ENCODE data around the gene MNS1. TPM values are rescaled to one million over a fixed set of nuclear protein-coding genes. Genes with fewer than 3 reads are reported as not detected.
A peak's percentile ranks its signal among the peaks of the same experiment; 100 is the strongest.
"Not testable (repeated sequence)": the region's sequence is repeated elsewhere in the genome, so short reads cannot be mapped to it uniquely, and the experiment has no call there.

Gene MNS1
- total and polyA plus RNA-seq, 2 donors (not counting 1 experiment from before 2014, with no cell fraction given) = 1.8 to 3.9 TPM

- no peaks in the 10 kb centered on the region for H3K4me1 ChIP-seq (ENCODE audit: control insufficient read depth, extremely low read depth, insufficient read depth, low read length)
- no peak overlapping the region for H3K4me2 ChIP-seq (ENCODE audit: extremely low read depth, insufficient read depth, low read length)
- no peak overlapping the region for H2AFZ ChIP-seq (ENCODE audit: low read length)
- no peaks in the 10 kb centered on the region for H3K9me3 ChIP-seq (ENCODE audit: control insufficient read depth, insufficient read depth, low read depth, low read length)
- peak in 1 of 2 donors; percentile 3 for DNase-seq (ENCODE audit: low read depth in 2 of 2)
- TF ChIP-seq EZH2 (IDR thresholded peaks at IDR 0.05; ENCODE audit: low read length, missing control alignments) = no peak
- TF ChIP-seq, protein P1, sequence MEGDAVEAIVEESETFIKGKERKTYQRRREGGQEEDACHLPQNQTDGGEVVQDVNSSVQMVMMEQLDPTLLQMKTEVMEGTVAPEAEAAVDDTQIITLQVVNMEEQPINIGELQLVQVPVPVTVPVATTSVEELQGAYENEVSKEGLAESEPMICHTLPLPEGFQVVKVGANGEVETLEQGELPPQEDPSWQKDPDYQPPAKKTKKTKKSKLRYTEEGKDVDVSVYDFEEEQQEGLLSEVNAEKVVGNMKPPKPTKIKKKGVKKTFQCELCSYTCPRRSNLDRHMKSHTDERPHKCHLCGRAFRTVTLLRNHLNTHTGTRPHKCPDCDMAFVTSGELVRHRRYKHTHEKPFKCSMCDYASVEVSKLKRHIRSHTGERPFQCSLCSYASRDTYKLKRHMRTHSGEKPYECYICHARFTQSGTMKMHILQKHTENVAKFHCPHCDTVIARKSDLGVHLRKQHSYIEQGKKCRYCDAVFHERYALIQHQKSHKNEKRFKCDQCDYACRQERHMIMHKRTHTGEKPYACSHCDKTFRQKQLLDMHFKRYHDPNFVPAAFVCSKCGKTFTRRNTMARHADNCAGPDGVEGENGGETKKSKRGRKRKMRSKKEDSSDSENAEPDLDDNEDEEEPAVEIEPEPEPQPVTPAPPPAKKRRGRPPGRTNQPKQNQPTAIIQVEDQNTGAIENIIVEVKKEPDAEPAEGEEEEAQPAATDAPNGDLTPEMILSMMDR (conservative IDR thresholded peaks at IDR 0.05 in 1 of 2, IDR thresholded peaks at IDR 0.05 in 1 of 2; ENCODE audit: low read depth in 1 of 2, low read length in 2 of 2) = no peak
- no peak overlapping the region for H3K4me3 ChIP-seq (replicated peaks in 1 of 4; ENCODE audit: control extremely low read depth in 1 of 4, insufficient read depth in 1 of 4, low read depth in 3 of 4, low read length in 4 of 4)
- H4K20me1 ChIP-seq (ENCODE audit: control insufficient read depth, extremely low read depth, insufficient read depth, low read length) = no peaks in the 10 kb centered on the region
- no peaks in the 10 kb centered on the region for H3K36me3 ChIP-seq (ENCODE audit: control insufficient read depth, insufficient read depth, low read length)
- no peaks in the 10 kb centered on the region for H3K79me2 ChIP-seq (ENCODE audit: control insufficient read depth, insufficient read depth, low read length)
- no peaks in the 10 kb centered on the region for H3K27me3 ChIP-seq (ENCODE audit: control insufficient read depth, insufficient read depth, low read length)
- no peak overlapping the region for H3K27ac ChIP-seq (ENCODE audit: insufficient read depth, low read length)
- no peak overlapping the region for H3K9ac ChIP-seq (ENCODE audit: insufficient read depth, low read length)
Observed at GRCh38 chr15:56411122-56411749, 53.7 kb downstream of the MNS1 start.

GRCh38 chr15:56410721-56411120 lies 54.2 kb downstream of the MNS1 start:
- H3K9me3 ChIP-seq (ENCODE audit: control insufficient read depth, insufficient read depth, low read depth, low read length) = no peaks in the 10 kb centered on the region
- H3K4me1 ChIP-seq (ENCODE audit: control insufficient read depth, extremely low read depth, insufficient read depth, low read length) = no peaks in the 10 kb centered on the region
- H3K79me2 ChIP-seq (ENCODE audit: control insufficient read depth, insufficient read depth, low read length) = no peaks in the 10 kb centered on the region
- no peaks in the 10 kb centered on the region for H4K20me1 ChIP-seq (ENCODE audit: control insufficient read depth, extremely low read depth, insufficient read depth, low read length)
- no peak overlapping the region for H3K9ac ChIP-seq (ENCODE audit: insufficient read depth, low read length)
- H2AFZ ChIP-seq (ENCODE audit: low read length) = no peak overlapping the region
- no peak for DNase-seq (ENCODE audit: low read depth in 2 of 2)
- H3K4me2 ChIP-seq (ENCODE audit: extremely low read depth, insufficient read depth, low read length) = no peak overlapping the region
- H3K27ac ChIP-seq (ENCODE audit: insufficient read depth, low read length) = no peak overlapping the region
- TF ChIP-seq, protein P1 (conservative IDR thresholded peaks at IDR 0.05 in 1 of 2, IDR thresholded peaks at IDR 0.05 in 1 of 2; ENCODE audit: low read depth in 1 of 2, low read length in 2 of 2) = no peak
- TF ChIP-seq EZH2 (IDR thresholded peaks at IDR 0.05; ENCODE audit: low read length, missing control alignments) = no peak
- H3K27me3 ChIP-seq (ENCODE audit: control insufficient read depth, insufficient read depth, low read length) = no peaks in the 10 kb centered on the region
- H3K36me3 ChIP-seq (ENCODE audit: control insufficient read depth, insufficient read depth, low read length) = no peaks in the 10 kb centered on the region
- H3K4me3 ChIP-seq (replicated peaks in 1 of 4; ENCODE audit: control extremely low read depth in 1 of 4, insufficient read depth in 1 of 4, low read depth in 3 of 4, low read length in 4 of 4) = no peak overlapping the region

DNA sequence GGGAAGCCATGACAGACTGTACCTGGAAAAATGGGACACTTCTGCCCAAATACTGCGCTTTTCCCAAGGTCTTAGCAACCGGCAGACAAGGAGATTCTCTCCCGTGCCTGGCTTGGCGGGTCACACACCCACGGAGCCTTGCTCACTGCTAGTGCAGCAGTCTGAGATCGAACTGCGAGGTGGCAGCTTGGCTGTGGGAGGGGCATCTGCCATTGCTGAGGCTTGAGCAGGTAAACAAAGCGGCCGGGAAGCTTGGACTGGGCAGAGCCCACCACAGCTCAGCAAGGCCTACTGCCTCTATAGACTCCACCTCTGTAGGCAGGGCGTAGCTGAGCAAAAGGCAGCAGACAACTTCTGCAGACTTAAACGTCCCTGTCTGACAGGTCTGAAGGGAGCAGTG lies 65.7 kb downstream of the MNS1 start:
- not testable (repeated sequence) for H3K79me2 ChIP-seq (ENCODE audit: control insufficient read depth, insufficient read depth, low read length); H4K20me1 ChIP-seq (ENCODE audit: control insufficient read depth, extremely low read depth, insufficient read depth, low read length); H3K9me3 ChIP-seq (ENCODE audit: control insufficient read depth, insufficient read depth, low read depth, low read length); H3K27me3 ChIP-seq (ENCODE audit: control insufficient read depth, insufficient read depth, low read length); H3K9ac ChIP-seq (ENCODE audit: insufficient read depth, low read length); H2AFZ ChIP-seq (ENCODE audit: low read length); H3K4me1 ChIP-seq (ENCODE audit: control insufficient read depth, extremely low read depth, insufficient read depth, low read length); H3K36me3 ChIP-seq (ENCODE audit: control insufficient read depth, insufficient read depth, low read length); H3K27ac ChIP-seq (ENCODE audit: insufficient read depth, low read length); DNase-seq (ENCODE audit: low read depth in 2 of 2); H3K4me3 ChIP-seq (replicated peaks in 1 of 4; ENCODE audit: control extremely low read depth in 1 of 4, insufficient read depth in 1 of 4, low read depth in 3 of 4, low read length in 4 of 4); H3K4me2 ChIP-seq (ENCODE audit: extremely low read depth, insufficient read depth, low read length)

GRCh38 chr15:56397325-56397724 lies 67.6 kb downstream of the MNS1 start:
- not testable (repeated sequence) for H3K27me3 ChIP-seq (ENCODE audit: control insufficient read depth, insufficient read depth, low read length); H2AFZ ChIP-seq (ENCODE audit: low read length); H3K79me2 ChIP-seq (ENCODE audit: control insufficient read depth, insufficient read depth, low read length); H3K4me1 ChIP-seq (ENCODE audit: control insufficient read depth, extremely low read depth, insufficient read depth, low read length); H3K27ac ChIP-seq (ENCODE audit: insufficient read depth, low read length); H3K4me3 ChIP-seq (replicated peaks in 1 of 4; ENCODE audit: control extremely low read depth in 1 of 4, insufficient read depth in 1 of 4, low read depth in 3 of 4, low read length in 4 of 4); H3K9me3 ChIP-seq (ENCODE audit: control insufficient read depth, insufficient read depth, low read depth, low read length); H4K20me1 ChIP-seq (ENCODE audit: control insufficient read depth, extremely low read depth, insufficient read depth, low read length); DNase-seq (ENCODE audit: low read depth in 2 of 2); H3K4me2 ChIP-seq (ENCODE audit: extremely low read depth, insufficient read depth, low read length); H3K9ac ChIP-seq (ENCODE audit: insufficient read depth, low read length); H3K36me3 ChIP-seq (ENCODE audit: control insufficient read depth, insufficient read depth, low read length)

All from fibroblast of lung (primary cell).